ENCODE measurements around the gene PROM1. TPM values are rescaled to one million over a fixed set of nuclear protein-coding genes. Genes with fewer than 3 reads are reported as not detected.

The PROM1 gene, protein sequence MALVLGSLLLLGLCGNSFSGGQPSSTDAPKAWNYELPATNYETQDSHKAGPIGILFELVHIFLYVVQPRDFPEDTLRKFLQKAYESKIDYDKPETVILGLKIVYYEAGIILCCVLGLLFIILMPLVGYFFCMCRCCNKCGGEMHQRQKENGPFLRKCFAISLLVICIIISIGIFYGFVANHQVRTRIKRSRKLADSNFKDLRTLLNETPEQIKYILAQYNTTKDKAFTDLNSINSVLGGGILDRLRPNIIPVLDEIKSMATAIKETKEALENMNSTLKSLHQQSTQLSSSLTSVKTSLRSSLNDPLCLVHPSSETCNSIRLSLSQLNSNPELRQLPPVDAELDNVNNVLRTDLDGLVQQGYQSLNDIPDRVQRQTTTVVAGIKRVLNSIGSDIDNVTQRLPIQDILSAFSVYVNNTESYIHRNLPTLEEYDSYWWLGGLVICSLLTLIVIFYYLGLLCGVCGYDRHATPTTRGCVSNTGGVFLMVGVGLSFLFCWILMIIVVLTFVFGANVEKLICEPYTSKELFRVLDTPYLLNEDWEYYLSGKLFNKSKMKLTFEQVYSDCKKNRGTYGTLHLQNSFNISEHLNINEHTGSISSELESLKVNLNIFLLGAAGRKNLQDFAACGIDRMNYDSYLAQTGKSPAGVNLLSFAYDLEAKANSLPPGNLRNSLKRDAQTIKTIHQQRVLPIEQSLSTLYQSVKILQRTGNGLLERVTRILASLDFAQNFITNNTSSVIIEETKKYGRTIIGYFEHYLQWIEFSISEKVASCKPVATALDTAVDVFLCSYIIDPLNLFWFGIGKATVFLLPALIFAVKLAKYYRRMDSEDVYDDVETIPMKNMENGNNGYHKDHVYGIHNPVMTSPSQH
- 2.3 TPM for polyA plus RNA-seq (2013, experiment 1 of 2)
- polyA plus RNA-seq (2013, experiment 2 of 2): 2.2 TPM

DNA sequence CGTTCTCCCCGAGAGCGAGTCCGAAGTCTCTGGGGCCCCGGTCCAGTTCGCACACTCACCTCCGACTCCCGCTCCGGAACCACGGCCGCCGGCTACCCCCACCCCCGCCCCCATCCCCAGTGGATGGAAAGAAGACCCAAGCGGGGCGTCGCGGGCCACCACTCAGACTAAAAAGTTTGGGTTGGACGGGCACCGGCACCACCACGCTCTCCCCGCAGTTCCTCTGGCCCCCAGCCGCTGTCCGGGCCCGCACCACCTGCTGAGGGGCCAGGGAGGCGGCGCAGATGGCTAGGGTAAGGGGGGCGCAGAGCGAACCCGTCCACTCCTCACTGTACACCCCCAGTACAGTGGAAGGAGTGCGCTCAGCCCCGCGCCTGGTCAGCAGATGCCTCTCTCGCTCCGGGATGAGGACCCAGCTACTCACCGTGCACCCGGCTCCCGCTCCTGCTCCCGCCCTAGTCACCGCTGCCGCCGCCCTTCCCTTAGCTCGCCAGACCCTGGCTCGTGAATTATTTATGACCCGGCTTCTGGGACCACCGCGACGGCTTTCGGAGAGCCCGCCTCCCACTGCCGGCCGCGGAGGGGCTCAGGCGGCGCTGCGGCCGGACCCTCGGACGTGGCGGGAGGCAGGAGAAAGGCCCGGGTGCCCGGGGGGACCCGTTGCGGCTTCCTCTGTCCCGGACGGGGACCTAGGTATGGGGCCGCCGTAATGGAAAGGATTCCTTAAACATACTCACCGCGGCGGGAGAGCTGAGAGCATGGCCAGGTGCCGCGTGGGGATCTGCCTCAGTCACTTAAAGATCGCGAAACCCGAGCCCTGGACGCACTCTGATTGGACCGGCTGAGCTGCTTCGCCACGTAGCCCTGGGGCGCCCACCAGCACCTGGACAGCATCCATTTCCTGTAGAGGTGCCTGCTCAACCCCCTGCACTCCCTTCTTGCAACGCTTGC lies at the start of gene PROM1:
Gene PROM1, minus strand, starts transcription at position 783 of the 951 bp plus-strand sequence. CDS start 8,117 bp downstream, outside the sequence.
- Histone ChIP-seq H3K14ac (ENCODE audit: low read length in 2 of 2) (no peak within 1 kb of the TSS), H3K79me1 (replicated peaks; ENCODE audit: low read length, poor library complexity, severe bottlenecking) (no peaks in the 10 kb centered on the region), H3K4me2 (ENCODE audit: low read length, poor library complexity, severe bottlenecking) (peak within 1 kb of the TSS; percentile 97), H4K91ac (ENCODE audit: low read length) (no peak within 1 kb of the TSS), H3K23ac (ENCODE audit: low read length in 2 of 2) (peak within 1 kb of the TSS in 1 of 2 experiments; percentile 91), H2AFZ (ENCODE audit: low read depth, low read length) (peak within 1 kb of the TSS; percentile 62), H2AK5ac (ENCODE audit: low read length, severe bottlenecking) (peak within 1 kb of the TSS; percentile 44), H3K36me3 (ENCODE audit: control insufficient read depth in 1 of 2, insufficient read depth in 2 of 2, low read depth in 1 of 2, low read length in 2 of 2) (no peaks in the 10 kb centered on the region), H3K4me3 (ENCODE audit: insufficient read depth in 1 of 2, low read depth in 1 of 2, low read length in 2 of 2) (peak within 1 kb of the TSS; percentile 67 to 72), H3K27ac (ENCODE audit: low read length, poor library complexity, severe bottlenecking) (no peak within 1 kb of the TSS), H4K8ac (ENCODE audit: low read length) (no peak within 1 kb of the TSS), H2BK12ac (ENCODE audit: low read length in 2 of 2) (peak within 1 kb of the TSS in 1 of 2 experiments; percentile 50), H2BK5ac (ENCODE audit: low read depth, low read length, poor library complexity, severe bottlenecking) (no peak within 1 kb of the TSS), H3K4ac (ENCODE audit: low read depth in 1 of 2, low read length in 2 of 2) (peak within 1 kb of the TSS in 1 of 2 experiments; percentile 45), H2BK120ac (ENCODE audit: low read depth, low read length) (no peak within 1 kb of the TSS), H2BK15ac (ENCODE audit: low read depth, poor library complexity, severe bottlenecking) (peak within 1 kb of the TSS; percentile 37), H3K4me1 (ENCODE audit: control insufficient read depth, insufficient read depth, low read depth, low read length) (peaks cover 19% of the 10 kb centered on the region), H3K18ac (ENCODE audit: low read depth in 1 of 2, low read length in 2 of 2) (peak within 1 kb of the TSS in 1 of 2 experiments; percentile 56), H3K9me3 (ENCODE audit: control insufficient read depth, low read length) (peaks cover 29% of the 10 kb centered on the region), H3K9ac (ENCODE audit: low read length) (no peak within 1 kb of the TSS), H3K27me3 (ENCODE audit: control insufficient read depth in 1 of 2, insufficient read depth in 1 of 2, low read length in 2 of 2) (peaks cover 49 to 86% of the 10 kb centered on the region in 2 experiments)
- 2% methylated on average over 70 of the region's 81 CpGs for WGBS
- DNase-seq: no peak

- H2BK120ac ChIP-seq (ENCODE audit: low read depth, low read length): no peak overlapping the region
- H2BK15ac ChIP-seq (ENCODE audit: low read depth, poor library complexity, severe bottlenecking): no peak overlapping the region
- peak; percentile 54 for DNase-seq
- H3K9ac ChIP-seq (ENCODE audit: low read length): no peak overlapping the region
- H3K9me3 ChIP-seq (ENCODE audit: control insufficient read depth, low read length): no peaks in the 10 kb centered on the region
- no peaks in the 10 kb centered on the region for H3K79me1 ChIP-seq (replicated peaks; ENCODE audit: low read length, poor library complexity, severe bottlenecking)
- no peak overlapping the region for H3K18ac ChIP-seq (ENCODE audit: low read depth in 1 of 2, low read length in 2 of 2)
- H3K27me3 ChIP-seq (ENCODE audit: control insufficient read depth in 1 of 2, insufficient read depth in 1 of 2, low read length in 2 of 2): peaks cover 0 to 36% of the 10 kb centered on the region in 2 experiments
- H3K27ac ChIP-seq (ENCODE audit: low read length, poor library complexity, severe bottlenecking): no peak overlapping the region
- H3K36me3 ChIP-seq (ENCODE audit: control insufficient read depth in 1 of 2, insufficient read depth in 2 of 2, low read depth in 1 of 2, low read length in 2 of 2): no peaks in the 10 kb centered on the region
- no peaks in the 10 kb centered on the region for H3K4me1 ChIP-seq (ENCODE audit: control insufficient read depth, insufficient read depth, low read depth, low read length)
- H2AFZ ChIP-seq (ENCODE audit: low read depth, low read length): no peak overlapping the region
- H3K4me3 ChIP-seq (ENCODE audit: insufficient read depth in 1 of 2, low read depth in 1 of 2, low read length in 2 of 2): no peak overlapping the region
- H3K4ac ChIP-seq (ENCODE audit: low read depth in 1 of 2, low read length in 2 of 2): no peak overlapping the region
- H3K14ac ChIP-seq (ENCODE audit: low read length in 2 of 2): no peak overlapping the region
- H3K4me2 ChIP-seq (ENCODE audit: low read length, poor library complexity, severe bottlenecking): no peak overlapping the region
- no peak overlapping the region for H2BK5ac ChIP-seq (ENCODE audit: low read depth, low read length, poor library complexity, severe bottlenecking)
- H2BK12ac ChIP-seq (ENCODE audit: low read length in 2 of 2): no peak overlapping the region
- H3K23ac ChIP-seq (ENCODE audit: low read length in 2 of 2): no peak overlapping the region
- no peak overlapping the region for H2AK5ac ChIP-seq (ENCODE audit: low read length, severe bottlenecking)
- H4K8ac ChIP-seq (ENCODE audit: low read length): no peak overlapping the region
- 67% methylated on average over 1 of the region's 1 CpG for WGBS
- no peak overlapping the region for H4K91ac ChIP-seq (ENCODE audit: low read length)
Observed at GRCh38 chr4:16133406-16133805, 49.6 kb upstream of the PROM1 start.

GRCh38 chr4:16131293-16131692 lies 47.5 kb upstream of the PROM1 start:
- H3K4me2 ChIP-seq (ENCODE audit: low read length, poor library complexity, severe bottlenecking): no peak overlapping the region

More at GRCh38 chr4:16131293-16131692, 47.5 kb upstream of the PROM1 start:
- Histone ChIP-seq H2BK15ac (ENCODE audit: low read depth, poor library complexity, severe bottlenecking) (no peak overlapping the region), H3K4me1 (ENCODE audit: control insufficient read depth, insufficient read depth, low read depth, low read length) (no peaks in the 10 kb centered on the region), H2BK12ac (ENCODE audit: low read length in 2 of 2) (no peak overlapping the region), H3K4ac (ENCODE audit: low read depth in 1 of 2, low read length in 2 of 2) (no peak overlapping the region), H3K9me3 (ENCODE audit: control insufficient read depth, low read length) (no peaks in the 10 kb centered on the region), H2AFZ (ENCODE audit: low read depth, low read length) (no peak overlapping the region), H3K9ac (ENCODE audit: low read length) (no peak overlapping the region), H4K8ac (ENCODE audit: low read length) (no peak overlapping the region), H3K27me3 (ENCODE audit: control insufficient read depth in 1 of 2, insufficient read depth in 1 of 2, low read length in 2 of 2) (peaks cover 0 to 24% of the 10 kb centered on the region in 2 experiments), H2AK5ac (ENCODE audit: low read length, severe bottlenecking) (no peak overlapping the region), H4K91ac (ENCODE audit: low read length) (no peak overlapping the region), H2BK120ac (ENCODE audit: low read depth, low read length) (no peak overlapping the region), H2BK5ac (ENCODE audit: low read depth, low read length, poor library complexity, severe bottlenecking) (no peak overlapping the region), H3K79me1 (replicated peaks; ENCODE audit: low read length, poor library complexity, severe bottlenecking) (no peaks in the 10 kb centered on the region), H3K18ac (ENCODE audit: low read depth in 1 of 2, low read length in 2 of 2) (no peak overlapping the region), H3K36me3 (ENCODE audit: control insufficient read depth in 1 of 2, insufficient read depth in 2 of 2, low read depth in 1 of 2, low read length in 2 of 2) (no peaks in the 10 kb centered on the region), H3K23ac (ENCODE audit: low read length in 2 of 2) (no peak overlapping the region), H3K14ac (ENCODE audit: low read length in 2 of 2) (no peak overlapping the region), H3K4me3 (ENCODE audit: insufficient read depth in 1 of 2, low read depth in 1 of 2, low read length in 2 of 2) (no peak overlapping the region), H3K27ac (ENCODE audit: low read length, poor library complexity, severe bottlenecking) (no peak overlapping the region)
- DNase-seq: no peak
- WGBS: 100% methylated on average over 1 of the region's 1 CpG
